Right renal cortex interstitium (tissue), 3 donors: ENCODE data around the gene AMIGO1. TPM values are rescaled to one million over a fixed set of nuclear protein-coding genes. Genes with fewer than 3 reads are reported as not detected.
A peak's percentile ranks its signal among the peaks of the same experiment; 100 is the strongest.

Experiments used
- DNase-seq, 3 donors: peaks; one replicate each; pipeline ENCODE4 v3.0.0-alpha.2; 2013; ENCODE audit warnings: low read depth in 3 of 3, low spot score in 2 of 3
- polyA plus RNA-seq, 3 donors: library from polyadenylated mRNA; unstranded; fragments of 120-200 nt; gene quantifications; one replicate each; pipeline ENCODE4 v1.2.1, GENCODE V29; 2013; ENCODE audit not compliant: insufficient read length in 3 of 3

The AMIGO1 gene
- polyA plus RNA-seq, 3 donors: 7.8 to 10.5 (median 8.8) TPM

- DNase-seq: no peak
Observed at GRCh38 chr1:109534307-109534858, 24.9 kb upstream of the AMIGO1 start.

DNA sequence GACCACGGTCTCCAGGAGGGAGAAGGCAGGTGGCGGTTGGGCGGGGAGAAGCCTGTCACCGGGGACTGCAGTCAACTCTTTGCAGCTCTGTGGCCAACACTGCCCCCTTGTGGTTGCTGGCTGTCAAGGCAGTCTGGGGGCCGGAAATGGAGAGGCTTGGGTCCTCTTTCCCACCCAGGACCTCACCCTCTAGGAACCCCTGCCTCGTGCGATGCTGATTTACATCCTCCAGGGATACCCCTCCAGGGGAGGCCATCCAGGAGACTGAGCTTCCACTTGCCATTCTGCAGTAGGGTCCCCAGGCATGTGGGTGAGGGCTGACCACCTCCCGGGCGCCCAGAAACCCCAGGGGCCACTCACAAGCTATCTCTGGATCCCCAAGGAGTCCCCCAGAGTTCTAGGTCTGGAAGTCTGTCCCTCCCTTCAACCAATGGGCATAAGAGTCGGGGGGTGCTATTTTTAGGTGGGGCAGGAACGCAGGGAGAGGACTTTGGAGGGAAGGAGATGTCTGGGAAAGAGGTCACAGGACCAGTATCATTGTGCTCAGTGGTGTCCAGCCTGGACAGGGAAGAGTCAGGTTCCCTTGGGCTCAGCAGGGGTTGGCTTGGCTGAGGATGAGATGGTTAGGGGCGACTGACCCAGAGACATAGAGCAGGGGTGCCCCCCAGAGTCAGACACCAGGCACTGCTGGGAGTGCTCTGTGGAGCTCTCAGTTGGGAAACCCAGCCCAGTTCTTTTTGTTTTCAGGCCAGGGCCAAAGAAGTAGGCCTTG lies 23.0 kb upstream of the AMIGO1 start:
- DNase-seq: peak in 1 of 3 donors; percentile 63

- no peak for DNase-seq
Observed at GRCh38 chr1:109531826-109532364, 22.4 kb upstream of the AMIGO1 start.

GRCh38 chr1:109531380-109531779 lies 21.9 kb upstream of the AMIGO1 start:
- no peak for DNase-seq

DNA sequence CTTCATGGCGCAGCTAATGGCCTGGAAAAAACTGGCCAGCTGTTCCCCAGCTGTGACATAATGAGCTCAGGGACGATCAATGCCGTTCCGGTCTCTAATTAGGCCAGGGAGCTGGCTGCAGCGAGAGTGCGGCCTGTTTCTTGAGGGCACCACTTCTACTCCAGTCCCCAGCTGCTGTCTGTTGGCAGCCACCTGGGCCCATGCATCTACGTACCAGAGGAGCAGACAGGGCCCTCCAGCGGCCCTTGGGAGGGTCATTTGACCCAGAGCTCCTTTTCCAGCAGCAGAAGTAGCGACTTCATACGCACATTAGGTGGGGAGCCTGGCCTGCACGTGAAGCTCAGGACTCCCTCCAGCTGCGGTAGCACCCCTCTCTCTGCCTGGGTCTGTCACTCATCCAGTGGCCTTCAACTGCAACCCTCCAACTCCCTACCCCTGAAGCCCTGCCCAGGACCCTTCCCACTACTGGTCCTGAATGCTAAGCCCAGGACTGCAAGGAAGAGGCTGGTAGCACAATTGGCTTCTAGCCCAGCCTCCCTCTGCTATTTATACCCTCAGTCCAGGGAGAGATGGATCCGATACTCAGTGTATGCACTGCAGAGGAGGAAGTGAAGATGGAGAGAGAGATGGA lies 21.0 kb upstream of the AMIGO1 start:
- DNase-seq: no peak

DNA sequence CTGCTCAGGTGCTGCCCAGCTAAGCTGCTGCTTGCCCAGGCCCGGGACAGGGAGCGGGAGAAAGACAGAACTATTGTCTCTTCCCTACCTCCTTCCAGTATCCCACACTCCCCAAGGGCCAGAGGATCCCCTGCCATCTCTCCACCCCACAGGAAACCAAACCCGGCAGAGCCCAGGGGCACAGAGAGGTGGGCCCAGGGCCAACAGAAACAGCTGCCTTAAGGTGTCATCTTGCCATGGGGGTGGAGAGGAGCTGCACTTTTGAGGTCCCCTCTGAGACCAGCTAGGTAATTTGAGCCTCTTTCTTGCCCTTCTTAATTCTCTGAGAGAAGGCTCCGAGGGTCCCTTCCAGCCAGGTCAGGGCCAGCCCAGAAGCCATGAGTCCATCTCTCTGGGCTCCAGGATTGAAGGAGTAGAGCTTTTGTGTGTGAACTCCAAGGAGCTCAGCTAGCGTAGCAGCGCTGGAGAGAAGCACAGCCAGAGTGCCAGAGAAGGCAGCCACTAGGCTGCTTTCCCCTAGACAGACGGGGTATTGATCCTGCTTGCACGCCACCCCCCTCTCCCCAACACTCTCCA lies 20.4 kb upstream of the AMIGO1 start:
- no peak for DNase-seq

GRCh38 chr1:109528712-109529111 lies 19.2 kb upstream of the AMIGO1 start:
- no peak for DNase-seq

DNA sequence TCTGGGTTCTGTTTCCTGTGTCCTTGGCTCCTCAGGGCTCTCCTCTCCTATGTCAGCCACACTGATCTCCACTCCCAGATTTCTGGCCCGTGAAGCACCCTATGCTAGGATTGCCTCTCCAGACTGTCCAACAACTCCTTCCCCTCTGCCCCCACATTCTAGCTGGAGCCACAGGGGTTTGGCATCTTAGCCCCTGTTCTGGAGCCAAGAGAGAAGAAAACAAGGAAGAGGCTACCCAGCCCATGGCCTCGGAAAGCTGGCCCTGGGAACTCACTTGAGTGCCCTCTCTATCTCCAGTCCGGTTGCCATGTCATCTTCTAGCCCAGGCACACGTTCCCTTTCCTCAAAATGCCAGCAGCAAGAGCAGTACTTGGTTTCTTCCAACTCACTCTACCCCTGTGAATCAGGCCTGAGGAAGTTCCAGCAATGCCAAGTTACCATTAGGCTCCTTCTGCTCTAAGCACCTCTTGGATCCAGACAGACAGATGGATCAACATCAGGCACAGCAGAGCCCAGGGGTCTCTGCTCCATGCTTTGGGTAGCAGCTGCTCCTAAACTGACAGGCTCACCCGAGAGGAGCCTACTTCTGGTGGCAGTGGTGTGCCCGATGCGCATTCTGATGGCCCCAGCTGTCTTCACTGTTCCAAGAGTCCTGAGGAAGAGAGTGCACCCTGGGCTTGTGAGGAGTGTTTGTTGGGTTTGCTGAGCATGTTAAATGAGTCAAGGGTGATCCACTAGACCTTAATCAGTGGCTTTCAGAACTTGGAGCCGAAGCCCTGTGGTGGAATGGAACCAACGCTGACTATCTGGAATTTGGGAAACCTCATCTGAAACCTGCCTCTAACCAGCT lies 18.5 kb upstream of the AMIGO1 start:
- DNase-seq: no peak

DNA sequence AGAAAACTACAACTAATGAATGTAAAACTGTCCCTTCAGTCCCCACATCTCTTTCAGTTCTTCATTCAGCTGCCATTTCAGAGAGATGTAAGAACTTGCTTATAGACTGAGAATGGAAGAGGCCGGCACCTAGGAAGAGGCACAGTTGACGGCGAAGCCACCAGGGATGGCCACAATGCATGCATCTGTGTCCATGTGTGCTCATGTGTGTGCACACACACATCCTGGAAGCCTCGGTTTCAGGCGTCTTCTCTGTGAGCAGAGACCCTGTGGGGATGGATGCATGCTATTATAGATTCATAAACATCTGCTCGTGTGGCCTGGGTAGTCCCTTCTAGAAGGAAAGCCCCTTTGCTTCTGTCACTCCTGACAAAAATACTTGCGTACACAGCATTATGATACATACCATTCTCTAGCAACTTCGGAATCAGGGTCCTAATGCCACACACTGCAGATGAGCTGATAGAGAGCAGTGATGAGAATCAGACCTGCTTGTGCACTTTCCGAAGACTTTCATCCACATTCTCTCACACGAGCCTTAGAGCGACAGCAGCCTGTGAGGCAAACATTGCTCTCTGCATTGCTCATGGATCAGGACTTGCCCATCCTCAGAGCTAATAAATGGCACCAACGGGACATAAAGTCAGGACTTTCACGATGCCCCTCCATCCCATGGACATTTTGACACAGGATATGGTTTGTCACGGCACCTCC lies 17.7 kb upstream of the AMIGO1 start:
- DNase-seq: no peak

GRCh38 chr1:109523706-109524105 lies 14.2 kb upstream of the AMIGO1 start:
- no peak for DNase-seq

DNA sequence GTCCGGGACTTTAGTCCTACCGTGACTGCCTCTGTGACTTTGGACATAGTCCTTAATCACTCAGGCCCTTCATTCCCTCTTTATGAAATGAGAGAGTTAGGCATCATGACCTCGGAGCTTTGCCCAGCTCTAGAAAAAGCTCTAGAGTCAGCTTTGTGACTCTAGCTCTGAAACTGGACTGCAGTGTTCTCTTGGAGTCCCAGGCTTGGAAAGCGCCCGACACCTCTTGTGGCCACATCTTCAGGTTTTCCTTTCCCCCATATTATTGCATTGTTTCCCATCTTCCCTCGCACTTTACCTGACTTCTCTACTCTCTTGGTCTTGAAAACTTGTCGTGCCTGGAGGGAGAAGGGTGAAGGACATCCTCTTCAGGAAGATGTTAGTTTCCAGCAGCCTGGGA lies 12.5 kb upstream of the AMIGO1 start:
- no peak for DNase-seq

GRCh38 chr1:109521002-109521951 lies 11.8 kb upstream of the AMIGO1 start:
- no peak for DNase-seq

DNA sequence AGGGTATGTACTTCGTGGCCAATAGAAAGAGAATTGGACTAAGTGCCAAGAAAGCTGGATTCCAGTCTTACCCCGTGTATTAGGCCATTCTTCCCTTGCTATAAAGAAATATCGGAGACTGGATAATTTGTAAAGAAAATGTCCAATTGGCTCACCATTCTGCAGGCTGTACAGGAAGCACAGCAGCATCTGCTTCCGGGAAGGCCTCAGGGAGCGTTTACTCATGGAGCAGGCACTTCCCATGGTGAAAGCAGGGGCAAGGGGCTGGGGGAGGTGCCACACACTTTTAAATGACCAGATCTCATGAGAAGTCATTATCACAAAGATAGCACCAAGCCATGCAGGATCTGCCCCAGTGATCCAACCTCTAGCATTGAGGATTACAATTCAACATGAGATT lies 7.8 kb upstream of the AMIGO1 start:
- DNase-seq: no peak

DNA sequence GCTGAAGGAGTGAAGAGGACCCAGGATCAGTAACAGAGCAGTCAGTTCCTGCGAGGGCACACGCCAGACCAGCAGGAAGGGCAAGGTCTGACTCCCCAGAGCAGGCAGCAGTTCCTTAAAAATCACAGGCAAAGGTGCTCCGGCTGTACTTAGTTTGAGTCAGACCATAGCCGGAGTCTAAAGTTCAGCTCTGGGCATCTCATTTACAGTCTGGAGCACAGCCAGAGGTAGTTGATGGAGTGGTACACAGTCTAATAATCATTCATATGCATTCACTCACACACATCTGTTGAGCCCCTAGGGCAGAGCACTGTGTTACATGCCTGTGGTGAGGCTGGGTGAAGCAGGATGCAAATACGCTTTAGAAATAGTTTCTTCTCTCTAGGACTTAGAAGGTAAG lies 7.3 kb upstream of the AMIGO1 start:
- DNase-seq: no peak

GRCh38 chr1:109514846-109515245 lies 5.3 kb upstream of the AMIGO1 start:
- no peak for DNase-seq

- no peak for DNase-seq
Observed at GRCh38 chr1:109513110-109513710, 3.7 kb upstream of the AMIGO1 start.

DNA sequence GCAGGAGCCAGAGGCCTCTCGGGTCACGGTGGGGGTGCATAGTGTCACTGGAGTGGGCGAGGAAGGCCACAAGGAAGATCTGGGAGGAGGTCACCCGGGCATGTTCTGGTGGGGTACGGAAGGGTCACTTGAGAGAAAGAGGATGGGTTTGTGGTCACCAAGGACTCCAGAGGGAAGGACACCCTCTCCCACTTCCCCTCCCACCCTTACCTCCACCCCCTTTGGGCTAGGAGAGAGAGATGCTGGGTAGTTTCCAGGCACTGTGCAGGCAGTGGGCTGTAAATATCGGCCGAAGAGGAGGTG lies 703 bp downstream of the AMIGO1 start:
- DNase-seq: no peak

- no peak for DNase-seq
Observed at GRCh38 chr1:109508001-109508872, 1.3 kb downstream of the AMIGO1 start.
